Endothelial cell of umbilical vein (primary cell): ENCODE data around the gene RAB11FIP3. TPM values are rescaled to one million over a fixed set of nuclear protein-coding genes. Genes with fewer than 3 reads are reported as not detected.
"Not testable (repeated sequence)": the region's sequence is repeated elsewhere in the genome, so short reads cannot be mapped to it uniquely, and the experiment has no call there.

Source experiments
- BruUV-seq: library from RNA; stranded (reverse); fragments of 400-500 nt; replicated peaks from 2 replicates; lab custom pipeline; 2021; lab: Mats Ljungman, UMichigan
- CTCF ChIA-PET: fragments of 300-600, 350-600 bp; sonication (Branson Sonifier 250); formaldehyde crosslinking; loops from one replicate; lab custom pipeline; 2021; ENCODE audit warnings: antibody characterized with exemption, inconsistent platforms; lab: Charles Lee
- POLR2A ChIA-PET: fragments of 300-600, 350-600 bp; sonication (Branson Sonifier 250); formaldehyde crosslinking; loops from one replicate; lab custom pipeline; 2021; ENCODE audit warnings: antibody characterized with exemption, inconsistent platforms; lab: Charles Lee
- DNase-seq: peaks from one replicate; pipeline ENCODE4 v3.0.0-alpha.2; 2011; ENCODE audit warnings: low read depth, low spot score
- FAIRE-seq: peaks from 2 replicates; lab custom pipeline; 2011; peaks lifted over from hg19 to GRCh38; lab: Jason Lieb, UNC
- H2AFZ ChIP-seq: 2 replicates; pipeline ENCODE4 v1.6.0; 2012; ENCODE audit warnings: low read depth, low read length, control low read depth, inconsistent platforms
- H3K27ac ChIP-seq: 2 replicates; pipeline ENCODE4 v1.5.1; 2011; ENCODE audit warnings: low read depth, mild to moderate bottlenecking, control low read depth, low read length, moderate library complexity; ENCODE audit not compliant: insufficient read depth
- H3K27me3 ChIP-seq, 2 experiments: 2 replicates each; pipeline versions ENCODE4 v1.6.0 to v1.6.1; 2011; ENCODE audit warnings: low read length in 2 of 2, mixed read lengths in 1 of 2; ENCODE audit not compliant: control insufficient read depth in 2 of 2, insufficient read depth in 2 of 2
- H3K36me3 ChIP-seq, 2 experiments: 2 replicates in 1 of 2; 3 replicates in 1 of 2; pipeline ENCODE4 v1.5.1; 2011; ENCODE audit warnings: low read length in 2 of 2, mild to moderate bottlenecking in 1 of 2, moderate library complexity in 1 of 2; ENCODE audit not compliant: control insufficient read depth in 2 of 2, insufficient read depth in 2 of 2; ENCODE audit errors: extremely low read depth in 1 of 2
- H3K4me1 ChIP-seq: 3 replicates; pipeline ENCODE4 v1.5.1; 2011; ENCODE audit warnings: mild to moderate bottlenecking, low read length; ENCODE audit not compliant: control insufficient read depth, insufficient read depth; ENCODE audit errors: extremely low read depth
- H3K4me2 ChIP-seq: 2 replicates; pipeline ENCODE4 v1.6.1; 2011; ENCODE audit warnings: low read length, control low read depth, mixed read lengths; ENCODE audit not compliant: insufficient read depth
- H3K4me3 ChIP-seq, 3 experiments: fragments of 200-600 bp in 1 of 3; sonication (generic), shearing (Covaris generic) in 1 of 3; replicated peaks in 1 of 3; 2 replicates each; pipeline ENCODE4 v1.5.1; 2011 to 2016; ENCODE audit warnings: control low read depth in 3 of 3, low read length in 3 of 3, mild to moderate bottlenecking in 2 of 3, inconsistent platforms in 1 of 3, low read depth in 1 of 3, moderate library complexity in 1 of 3; ENCODE audit not compliant: insufficient read depth in 1 of 3
- H3K79me2 ChIP-seq: 2 replicates; pipeline ENCODE4 v1.6.0; 2012; ENCODE audit warnings: low read length, inconsistent platforms; ENCODE audit not compliant: control insufficient read depth, insufficient read depth
- H3K9ac ChIP-seq: replicated peaks from 2 replicates; pipeline ENCODE3; 2011; ENCODE audit warnings: low read length, control low read depth; ENCODE audit not compliant: insufficient read depth; ENCODE audit errors: extremely low read depth
- H3K9me1 ChIP-seq: replicated peaks from 3 replicates; pipeline ENCODE4 v1.6.0; 2011; ENCODE audit warnings: mild to moderate bottlenecking, low read length; ENCODE audit not compliant: control insufficient read depth, insufficient read depth; ENCODE audit errors: extremely low read depth
- H3K9me3 ChIP-seq: replicated peaks from 2 replicates; pipeline ENCODE4 v1.5.1; 2012; ENCODE audit warnings: low read length, inconsistent platforms; ENCODE audit not compliant: control insufficient read depth, insufficient read depth
- H4K20me1 ChIP-seq: replicated peaks from 2 replicates; pipeline ENCODE3; 2011; ENCODE audit warnings: mild to moderate bottlenecking, low read length; ENCODE audit not compliant: control insufficient read depth, insufficient read depth; ENCODE audit errors: extremely low read depth
- CTCF ChIP-seq, 2 donors: IDR thresholded peaks; 1 replicate in 1 of 2; 2 replicates in 1 of 2; pipeline ENCODE4 v1.5.1; 2011; ENCODE audit warnings: low read length in 2 of 2, mild to moderate bottlenecking in 2 of 2, moderate library complexity in 2 of 2, control low read depth in 1 of 2, inconsistent platforms in 1 of 2, low read depth in 1 of 2; ENCODE audit not compliant: insufficient read depth in 1 of 2; ENCODE audit errors: extremely low read depth in 1 of 2
- EZH2 ChIP-seq: IDR thresholded peaks from 2 replicates; pipeline ENCODE4 v1.6.1; 2012; ENCODE audit warnings: borderline replicate concordance, low read depth, mild to moderate bottlenecking, moderate library complexity, low read length, inconsistent platforms; ENCODE audit not compliant: severe bottlenecking
- JUN ChIP-seq: IDR thresholded peaks from 2 replicates; pipeline ENCODE4 v1.6.1; 2011; ENCODE audit warnings: borderline replicate concordance, low read depth; ENCODE audit not compliant: insufficient read length, insufficient read depth
- MAX ChIP-seq: IDR thresholded peaks from 2 replicates; pipeline ENCODE4 v1.6.1; 2011; ENCODE audit not compliant: insufficient read depth, insufficient read length
- POLR2A ChIP-seq: IDR thresholded peaks from 2 replicates; pipeline ENCODE4 v1.6.1; 2012; ENCODE audit warnings: low read depth, mild to moderate bottlenecking, control low read depth, low read length
- POLR2AphosphoS5 ChIP-seq: IDR thresholded peaks from 2 replicates; pipeline ENCODE4 v1.6.1; 2012; ENCODE audit warnings: low read depth, mild to moderate bottlenecking, control low read depth, low read length, moderate library complexity; ENCODE audit not compliant: insufficient read depth
- dilution Hi-C: fragments of 300-500 bp; cut with MboI; formaldehyde crosslinking; loops from one replicate; pipeline ENCODE4 v1.15.0; 2019; ENCODE audit warnings: low sequenced_read_pairs; ENCODE audit not compliant: extremely low pct_ligation_motif_present
- intact Hi-C: fragments of 100-400 bp; cut with micrococcal nuclease; formaldehyde crosslinking; loops from one replicate; pipeline ENCODE4 v1.10.0; 2022
- polyA plus RNA-seq, 4 experiments: library from polyadenylated mRNA; depleted of rRNA in 3 of 4; stranded (reverse) in 3 of 4; unstranded in 1 of 4; fragments of >200 nt; gene quantifications; 2 replicates each; pipeline versions ENCODE4 v1.2.1 to v1.2.3, GENCODE V29; 2011 to 2012; ENCODE audit warnings: missing spikeins in 1 of 4
- total RNA-seq: library from RNA; stranded (reverse); gene quantifications from 2 replicates; pipeline ENCODE4 v1.2.3, GENCODE V29; 2021

Gene RAB11FIP3
- total and polyA plus RNA-seq, 2 donors (not counting 3 experiments of a cell fraction or from before 2014, with no cell fraction given), result 20.5 to 75.9 TPM

DNA sequence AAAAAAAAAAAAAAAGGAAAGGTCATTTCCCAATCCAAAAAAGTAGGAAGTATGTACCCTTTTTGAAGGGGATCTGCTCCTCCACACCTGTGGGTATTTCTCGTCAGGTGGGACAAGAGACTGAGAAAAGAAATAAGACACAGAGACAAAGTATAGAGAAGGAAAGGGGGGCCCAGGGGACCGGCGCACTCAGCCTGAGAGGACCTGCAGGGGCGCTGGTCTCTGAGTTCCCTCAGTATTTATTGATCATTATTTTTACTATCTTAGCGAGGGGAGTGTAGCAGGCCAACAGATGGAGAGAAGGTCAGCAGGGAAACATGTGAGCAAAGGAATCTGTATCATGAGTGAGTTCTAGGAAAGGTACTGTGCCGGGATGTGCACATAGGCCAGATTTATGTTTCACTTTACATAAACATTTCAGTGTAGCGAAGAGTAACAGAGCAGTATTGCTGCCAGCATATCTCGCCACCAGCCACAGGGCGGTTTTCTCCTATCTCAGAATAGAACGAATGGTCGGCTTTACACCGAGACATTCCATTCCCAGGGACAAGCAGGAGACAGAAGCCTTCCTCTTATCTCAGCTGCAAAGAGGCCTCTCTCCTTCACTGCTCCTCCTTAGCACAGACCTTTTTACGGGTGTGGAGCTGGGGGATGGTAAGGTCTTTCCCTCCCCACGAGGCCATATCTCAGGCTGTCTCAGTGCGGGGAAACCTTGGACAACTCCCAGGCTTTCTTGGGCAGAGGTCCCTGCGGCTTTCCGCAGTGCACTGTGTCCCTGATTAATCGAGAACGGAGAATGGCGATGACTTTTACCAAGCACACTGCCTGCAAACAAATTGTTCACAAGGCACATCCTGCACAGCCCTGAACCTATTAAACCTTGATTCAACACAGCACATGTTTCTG, 37.4 kb upstream of the RAB11FIP3 start:
- FAIRE-seq, result not testable (repeated sequence)

GRCh38 chr16:389352-389751, 36.1 kb upstream of the RAB11FIP3 start:
- ChIA-PET CTCF (interaction anchor here (1.2 kb wide), 2 partner anchors 98 to 106 kb away, joined by 3 read pairs; no protein-coding TSS in a partner anchor), POLR2A (no interaction called here)
- DNase-seq (no peak), FAIRE-seq (no peak)
- no peak overlapping the region for H3K4me3 ChIP-seq
- TF ChIP-seq POLR2AphosphoS5 (no peak), MAX (no peak), CTCF (IDR thresholded peaks at IDR 0.05; ENCODE audit: extremely low read depth in 1 of 2, insufficient read depth in 1 of 2, low read depth in 1 of 2, low read length in 2 of 2) (no peak), JUN (no peak), POLR2A (no peak), EZH2 (no peak)
- H2AFZ ChIP-seq, result no peak overlapping the region
- H3K9me3 ChIP-seq, result no peaks in the 10 kb centered on the region
- H3K9ac ChIP-seq, result no peak overlapping the region
- no peaks in the 10 kb centered on the region for H3K36me3 ChIP-seq
- no peaks in the 10 kb centered on the region for H3K27me3 ChIP-seq
- no TSS peak for BruUV-seq
- dilution Hi-C loops, result no loop called here
- H4K20me1 ChIP-seq, result no peaks in the 10 kb centered on the region
- intact Hi-C loops, result no loop called here
- H3K79me2 ChIP-seq, result no peaks in the 10 kb centered on the region
- H3K4me1 ChIP-seq, result peaks cover under 1% of the 10 kb centered on the region
- H3K4me2 ChIP-seq, result no peak overlapping the region
- H3K27ac ChIP-seq, result no peak overlapping the region
- no peaks in the 10 kb centered on the region for H3K9me1 ChIP-seq

More for the DNA sequence above, 37.4 kb upstream of the RAB11FIP3 start:
- H3K9ac ChIP-seq, H4K20me1 ChIP-seq, H3K4me3 ChIP-seq, H3K36me3 ChIP-seq, H3K4me2 ChIP-seq, intact Hi-C loops, H2AFZ ChIP-seq, H3K9me1 ChIP-seq, CTCF ChIA-PET, BruUV-seq, DNase-seq, dilution Hi-C loops, H3K27ac ChIP-seq, H3K79me2 ChIP-seq, H3K27me3 ChIP-seq, POLR2A ChIA-PET, H3K9me3 ChIP-seq: not testable (repeated sequence)
- H3K4me1 ChIP-seq, result peaks cover 13% of the 10 kb centered on the region
